ENCODE measurements around the gene MYBPC2. TPM values are rescaled to one million over a fixed set of nuclear protein-coding genes. Genes with fewer than 3 reads are reported as not detected.
A peak's percentile ranks its signal among the peaks of the same experiment; 100 is the strongest.
"Not testable (repeated sequence)": the region's sequence is repeated elsewhere in the genome, so short reads cannot be mapped to it uniquely, and the experiment has no call there.

The MYBPC2 gene
- total RNA-seq (2014; rRNA removed; shearing (Covaris generic)) = 0.05 TPM in 1 of 2 replicates, not detected in the other

GRCh38 chr19:50432221-50433028 is at the start of gene MYBPC2:
TSS of gene MYBPC2 (plus strand) at chr19:50432892. CDS start at chr19:50432954, 62 bp downstream.
- peak; percentile 29 for DNase-seq (ENCODE audit: low spot score)

GRCh38 chr19:50383001-50383851 is 49.5 kb upstream of the MYBPC2 start:
- peak; percentile 23 for DNase-seq (ENCODE audit: low spot score)

- DNase-seq (ENCODE audit: low spot score) = peak; percentile 100
Measured at GRCh38 chr19:50383852-50384684, 48.6 kb upstream of the MYBPC2 start, which contains the start of gene POLD1. TSS of gene POLD1 (plus strand) at chr19:50384347. CDS start at chr19:50398852, 14,505 bp downstream.

GRCh38 chr19:50384685-50385535 is 47.8 kb upstream of the MYBPC2 start:
- peak; percentile 62 for DNase-seq (ENCODE audit: low spot score)

- no peak for DNase-seq (ENCODE audit: low spot score)
Measured at GRCh38 chr19:50387176-50387867, 45.4 kb upstream of the MYBPC2 start.

- DNase-seq (ENCODE audit: low spot score) = no peak
Measured at GRCh38 chr19:50387868-50388245, 44.8 kb upstream of the MYBPC2 start.

- not testable (repeated sequence) for DNase-seq (ENCODE audit: low spot score)
Measured at GRCh38 chr19:50390295-50390694, 42.4 kb upstream of the MYBPC2 start.

GRCh38 chr19:50390952-50391351 is 41.7 kb upstream of the MYBPC2 start:
- DNase-seq (ENCODE audit: low spot score) = not testable (repeated sequence)

- no peak for DNase-seq (ENCODE audit: low spot score)
Measured at GRCh38 chr19:50392759-50393158, 39.9 kb upstream of the MYBPC2 start.

GRCh38 chr19:50393589-50393988 is 39.1 kb upstream of the MYBPC2 start:
- DNase-seq (ENCODE audit: low spot score) = no peak

- no peak for DNase-seq (ENCODE audit: low spot score)
Measured at GRCh38 chr19:50394017-50394416, 38.7 kb upstream of the MYBPC2 start.

- no peak for DNase-seq (ENCODE audit: low spot score)
Measured at GRCh38 chr19:50398675-50399367, 33.9 kb upstream of the MYBPC2 start.

- DNase-seq (ENCODE audit: low spot score) = no peak
Measured at GRCh38 chr19:50399368-50399745, 33.3 kb upstream of the MYBPC2 start.

GRCh38 chr19:50401605-50402450 is 30.9 kb upstream of the MYBPC2 start:
- no peak for DNase-seq (ENCODE audit: low spot score)

- DNase-seq (ENCODE audit: low spot score) = no peak
Measured at GRCh38 chr19:50402544-50403301, 30.0 kb upstream of the MYBPC2 start.

- DNase-seq (ENCODE audit: low spot score) = no peak
Measured at GRCh38 chr19:50406156-50406820, 26.4 kb upstream of the MYBPC2 start.

- DNase-seq (ENCODE audit: low spot score) = no peak
Measured at GRCh38 chr19:50406829-50407228, 25.9 kb upstream of the MYBPC2 start.
